B cell (primary cell): Measurements from ENCODE around the gene GALNT10. TPM values are rescaled to one million over a fixed set of nuclear protein-coding genes. Genes with fewer than 3 reads are reported as not detected.
A peak's percentile ranks its signal among the peaks of the same experiment; 100 is the strongest.

Source experiments
- ATAC-seq: fragments of 200-7000 bp; cut with Tn5 transposase; one replicate; pipeline ENCODE4 v1.10.0; 2021; ENCODE audit warnings: low read depth, mild to moderate bottlenecking, moderate number of reproducible peaks, moderate library complexity
- CTCF ChIA-PET: fragments of 350-600 bp; sonication (Branson Sonifier 250); formaldehyde crosslinking; loops from one replicate; lab custom pipeline; 2021; ENCODE audit warnings: antibody characterized with exemption, inconsistent platforms; lab: Charles Lee
- POLR2A ChIA-PET: fragments of 350-600 bp; sonication (Branson Sonifier 250); formaldehyde crosslinking; loops from one replicate; lab custom pipeline; 2021; ENCODE audit warnings: antibody characterized with exemption; lab: Charles Lee
- DNase-seq: peaks from one replicate; pipeline ENCODE4 v3.0.0; 2013
- H2AFZ ChIP-seq: 2 replicates; pipeline ENCODE4 v1.6.1; 2012; ENCODE audit warnings: mild to moderate bottlenecking, low read depth, low read length; ENCODE audit not compliant: insufficient read depth, poor library complexity, severe bottlenecking
- H3K27ac ChIP-seq, 2 donors: 1 replicate in 1 of 2; 2 replicates in 1 of 2; pipeline ENCODE4 v1.5.1; 2012 to 2013; ENCODE audit warnings: low read length in 2 of 2, mild to moderate bottlenecking in 2 of 2, moderate library complexity in 1 of 2
- H3K27me3 ChIP-seq, 4 experiments: fragments of 200-600 bp in 1 of 4; sonication (generic) in 1 of 4; replicated peaks in 1 of 4; 1 replicate in 2 of 4; 2 replicates in 2 of 4; pipeline versions ENCODE4 v1.6.1 to v1.7.0; 2013 to 2016; ENCODE audit warnings: low read length in 3 of 4, mild to moderate bottlenecking in 2 of 4, mixed read lengths in 1 of 4, moderate library complexity in 1 of 4; ENCODE audit not compliant: insufficient read depth in 4 of 4, control insufficient read depth in 3 of 4; ENCODE audit errors: control extremely low read depth in 1 of 4
- H3K36me3 ChIP-seq, 2 experiments: replicated peaks in 1 of 2; 1 replicate in 1 of 2; 2 replicates in 1 of 2; pipeline versions ENCODE4 v1.6.1 to v1.7.1; 2013; ENCODE audit warnings: low read length in 1 of 2; ENCODE audit not compliant: insufficient read depth in 2 of 2, control insufficient read depth in 1 of 2; ENCODE audit errors: control extremely low read depth in 1 of 2, extremely low read depth in 1 of 2
- H3K4me1 ChIP-seq, 2 donors: fragments of 200-600 bp in 1 of 2; sonication (generic) in 1 of 2; 1 replicate in 1 of 2; 2 replicates in 1 of 2; pipeline versions ENCODE4 v1.5.1 to v1.6.1; 2013 to 2017; ENCODE audit warnings: low read length in 2 of 2; ENCODE audit not compliant: control insufficient read depth in 2 of 2, insufficient read depth in 2 of 2
- H3K4me2 ChIP-seq: replicated peaks from 2 replicates; pipeline ENCODE3; 2012; ENCODE audit warnings: mild to moderate bottlenecking, low read depth, low read length; ENCODE audit not compliant: poor library complexity, severe bottlenecking
- H3K4me3 ChIP-seq, 5 experiments: fragments of 200-600 bp in 1 of 5; sonication (generic) in 1 of 5; 1 replicate in 3 of 5; 2 replicates in 2 of 5; pipeline versions ENCODE4 v1.5.1 to v1.7.0; 2011 to 2016; ENCODE audit warnings: low read length in 4 of 5, mild to moderate bottlenecking in 4 of 5, low read depth in 2 of 5, control low read depth in 1 of 5, moderate library complexity in 1 of 5; ENCODE audit not compliant: insufficient read depth in 1 of 5; ENCODE audit errors: control extremely low read depth in 1 of 5, extremely low read depth in 1 of 5
- H3K79me2 ChIP-seq: fragments of 200-600 bp; sonication (generic); one replicate; pipeline ENCODE4 v1.6.0; 2016; ENCODE audit warnings: low read length; ENCODE audit not compliant: control insufficient read depth, insufficient read depth
- H3K9ac ChIP-seq: fragments of 200-600 bp; sonication (generic); 2 replicates; pipeline ENCODE4 v1.6.1; 2017; ENCODE audit warnings: mild to moderate bottlenecking, low read length, moderate library complexity
- H3K9me3 ChIP-seq, 3 donors: one replicate each; pipeline versions ENCODE4 v1.6.1 to v1.7.1; 2013; ENCODE audit warnings: low read length in 2 of 3; ENCODE audit not compliant: control insufficient read depth in 2 of 3, insufficient read depth in 1 of 3; ENCODE audit errors: control extremely low read depth in 1 of 3
- H4K20me1 ChIP-seq: 2 replicates; pipeline ENCODE4 v1.6.0; 2012; ENCODE audit warnings: mild to moderate bottlenecking, low read length; ENCODE audit not compliant: insufficient read depth, control insufficient read depth, poor library complexity, severe bottlenecking
- H3K27ac Mint-ChIP-seq: one replicate; pipeline ENCODE4 v1.8.0; 2021; ENCODE audit warnings: mixed read lengths
- H3K27me3 Mint-ChIP-seq: one replicate; pipeline ENCODE4 v1.8.0; 2021; ENCODE audit warnings: mixed read lengths
- H3K4me1 Mint-ChIP-seq: one replicate; pipeline ENCODE4 v1.8.0; 2021; ENCODE audit warnings: mixed read lengths
- H3K4me3 Mint-ChIP-seq: one replicate; pipeline ENCODE4 v1.8.0; 2021; ENCODE audit warnings: mixed read lengths
- H3K9me3 Mint-ChIP-seq: one replicate; pipeline ENCODE4 v1.8.0; 2022; ENCODE audit warnings: mixed read lengths; ENCODE audit not compliant: insufficient read depth
- CTCF ChIP-seq: fragments of 200-600 bp; IDR thresholded peaks from one replicate; pipeline ENCODE4 v1.8.0; 2022; ENCODE audit warnings: antibody characterized with exemption, mild to moderate bottlenecking
- EZH2 ChIP-seq: IDR thresholded peaks from 2 replicates; pipeline ENCODE4 v1.6.1; 2012; ENCODE audit warnings: borderline replicate concordance, low read depth, mild to moderate bottlenecking, moderate library complexity, low read length; ENCODE audit not compliant: insufficient read depth, poor library complexity, severe bottlenecking
- WGBS: methylation state at CpG from one replicate; pipeline ENCODE4 v1.1.5; 2013; ENCODE audit warnings: missing lambda C conversion rate; ENCODE audit not compliant: insufficient coverage; 5-methylcytosine and 5-hydroxymethylcytosine counted together
- intact Hi-C: fragments of 100-400 bp; cut with micrococcal nuclease; formaldehyde crosslinking; loops from one replicate; pipeline ENCODE4 v1.10.0; 2022
- polyA plus RNA-seq: library from polyadenylated mRNA; depleted of rRNA; stranded (reverse); fragments of >200 nt; gene quantifications from 2 replicates; pipeline ENCODE4 v1.2.3, GENCODE V29; 2012
- total RNA-seq, 2 donors: library from RNA; stranded (reverse); fragments of 120-200 nt in 1 of 2; gene quantifications; 1 replicate in 1 of 2; 2 replicates in 1 of 2; pipeline versions ENCODE4 v1.2.3 to v1.2.4, GENCODE V29; 2013 to 2022

The GALNT10 gene
- total and polyA plus RNA-seq, 2 donors (not counting 1 experiment from before 2014, with no cell fraction given) = 27.7 to 42.8 TPM

- Histone ChIP-seq H3K4me3 (peak overlapping the region; percentile 74 to 84 (median 82)), H3K4me2 (peak overlapping the region; percentile 88), H3K4me1 (peaks cover 23 to 31% of the 10 kb centered on the region in 2 donors), H4K20me1 (peaks cover 20% of the 10 kb centered on the region), H3K9ac (peak overlapping the region; percentile 84), H3K27ac (peak overlapping the region; percentile 75 to 78), H3K79me2 (peaks cover 39% of the 10 kb centered on the region), H3K9me3 (no peaks in the 10 kb centered on the region), H3K36me3 (peaks cover 4 to 10% of the 10 kb centered on the region in 2 experiments), H2AFZ (peak overlapping the region; percentile 85), H3K27me3 (no peaks in the 10 kb centered on the region)
- Mint-ChIP-seq H3K27ac (peak overlapping the region; percentile 90), H3K27me3 (no peaks in the 10 kb centered on the region), H3K4me3 (peak overlapping the region; percentile 92), H3K9me3 (no peaks in the 10 kb centered on the region), H3K4me1 (peaks cover 48% of the 10 kb centered on the region)
- WGBS = under 1% methylated on average over 67 of the region's 67 CpGs
- CTCF ChIA-PET = interaction anchor here (0.7 to 5.8 kb wide), 23 partner anchors 9 to 752 kb away, joined by 3 to 48 read pairs (median 4); no protein-coding TSS in a partner anchor
- ATAC-seq (peak; percentile 85), DNase-seq (peak; percentile 94)
- TF ChIP-seq EZH2 = no peak
- TF ChIP-seq CTCF = peak; percentile 71
- POLR2A ChIA-PET = interaction anchor here (0.6 to 1.6 kb wide), 7 partner anchors 8 to 195 kb away, joined by 3 to 9 read pairs (median 3); partner anchors contain the start of genes FAM114A2 and MFAP3
- intact Hi-C loops = loop anchor here (1.0 to 2.0 kb wide), 6 partner anchors 10 to 749 kb away; partner anchors contain the start of genes FAM114A2, GEMIN5, MFAP3 and SAP30L
Observed at GRCh38 chr5:154189819-154190594, 526 bp upstream of the GALNT10 start.
